RPMI7951 (cell line): ENCODE results near the gene ACER1. TPM values are rescaled to one million over a fixed set of nuclear protein-coding genes. Genes with fewer than 3 reads are reported as not detected.
A peak's percentile ranks its signal among the peaks of the same experiment; 100 is the strongest.
"Not testable (repeated sequence)": the region's sequence is repeated elsewhere in the genome, so short reads cannot be mapped to it uniquely, and the experiment has no call there.

Source experiments
- DNase-seq: peaks from one replicate; pipeline ENCODE4 v3.0.0-alpha.2; 2012; ENCODE audit warnings: low read depth
- total RNA-seq: library from RNA; depleted of rRNA; stranded (reverse); fragments of >200 nt; shearing (Covaris generic); gene quantifications from 2 replicates; pipeline ENCODE4 v1.2.3, GENCODE V29; 2014

ACER1 gene
- total RNA-seq, 1 experiment from 2014 or later = not detected

- no peak for DNase-seq
Measured at GRCh38 chr19:6357174-6357573, 23.8 kb upstream of the ACER1 start.

DNA sequence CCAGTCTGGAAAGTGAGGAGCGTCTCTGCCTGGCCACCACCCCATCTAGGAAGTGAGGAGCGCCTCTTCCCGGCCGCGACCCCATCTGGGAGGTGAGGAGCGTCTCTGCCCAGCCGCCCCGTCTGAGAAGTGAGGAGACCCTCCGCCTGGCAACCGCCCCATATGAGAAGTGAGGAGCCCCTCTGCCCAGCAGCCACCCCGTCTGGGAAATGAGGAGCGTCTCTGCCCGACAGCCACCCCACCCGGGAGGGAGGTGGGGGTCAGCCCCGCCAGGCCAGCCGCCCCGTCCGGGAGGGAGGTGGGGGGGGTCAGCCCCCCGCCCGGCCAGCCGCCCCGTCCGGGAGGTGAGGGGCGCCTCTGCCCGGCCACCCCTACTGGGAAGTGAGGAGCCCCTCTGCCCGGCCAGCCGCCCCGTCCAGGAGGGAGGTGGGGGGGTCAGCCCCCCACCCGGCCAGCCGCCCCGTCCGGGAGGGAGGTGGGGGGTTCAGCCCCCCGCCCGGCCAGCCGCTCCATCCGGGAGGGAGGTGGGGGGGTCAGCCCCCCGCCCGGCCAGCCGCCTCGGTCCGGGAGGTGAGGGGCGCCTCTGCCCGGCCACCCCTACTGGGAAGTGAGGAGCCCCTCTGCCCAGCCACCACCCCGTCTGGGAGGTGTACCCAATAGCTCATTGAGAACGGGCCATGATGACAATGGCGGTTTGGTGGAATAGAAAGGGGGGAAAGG is 22.1 kb upstream of the ACER1 start:
- DNase-seq = not testable (repeated sequence)

GRCh38 chr19:6354098-6354674 is 20.8 kb upstream of the ACER1 start:
- no peak for DNase-seq

- no peak for DNase-seq
Measured at GRCh38 chr19:6352381-6353165, 19.2 kb upstream of the ACER1 start.

- no peak for DNase-seq
Measured at GRCh38 chr19:6350688-6351087, 17.3 kb upstream of the ACER1 start.

DNA sequence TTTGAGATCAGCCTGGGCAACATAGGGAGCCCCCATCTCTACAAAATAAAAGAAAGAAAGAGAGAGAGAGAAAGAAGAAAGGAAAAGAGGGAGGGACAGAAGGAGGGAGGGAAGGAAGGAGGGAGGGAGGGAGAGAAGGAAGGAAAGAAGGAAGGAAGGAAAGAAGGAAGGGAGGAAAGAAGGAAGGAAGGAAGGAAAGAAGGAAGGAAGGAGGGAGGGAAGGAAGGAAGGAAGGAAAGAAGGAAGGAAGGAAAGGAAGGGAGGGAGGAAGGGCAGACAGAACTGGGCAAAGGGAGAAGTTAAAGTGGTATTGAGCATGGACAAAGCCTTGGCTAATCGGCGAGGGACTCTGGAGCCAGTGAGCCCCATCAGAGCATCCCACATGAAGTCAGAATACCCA is 15.9 kb upstream of the ACER1 start:
- DNase-seq = not testable (repeated sequence)

DNA sequence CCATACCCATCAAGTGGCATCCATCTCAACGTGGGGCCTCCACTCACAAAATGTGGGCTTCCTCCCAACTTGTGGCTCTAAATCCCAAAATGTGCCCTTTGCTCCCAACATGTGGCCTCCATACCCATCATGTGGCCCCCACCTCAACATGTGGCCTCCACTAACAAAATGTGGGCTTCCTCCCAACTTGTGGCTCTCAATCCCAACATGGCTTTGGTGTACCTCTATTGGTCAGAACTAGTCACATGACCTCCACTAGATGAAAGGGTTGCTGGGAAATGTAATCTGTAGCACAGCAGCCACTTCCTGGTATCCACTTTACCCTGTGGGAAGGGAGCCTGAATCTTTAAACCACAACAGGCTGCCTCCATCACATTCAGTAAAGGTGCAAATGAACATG is 10.1 kb upstream of the ACER1 start:
- DNase-seq = no peak

- no peak for DNase-seq
Measured at GRCh38 chr19:6340493-6341201, 7.2 kb upstream of the ACER1 start.

DNA sequence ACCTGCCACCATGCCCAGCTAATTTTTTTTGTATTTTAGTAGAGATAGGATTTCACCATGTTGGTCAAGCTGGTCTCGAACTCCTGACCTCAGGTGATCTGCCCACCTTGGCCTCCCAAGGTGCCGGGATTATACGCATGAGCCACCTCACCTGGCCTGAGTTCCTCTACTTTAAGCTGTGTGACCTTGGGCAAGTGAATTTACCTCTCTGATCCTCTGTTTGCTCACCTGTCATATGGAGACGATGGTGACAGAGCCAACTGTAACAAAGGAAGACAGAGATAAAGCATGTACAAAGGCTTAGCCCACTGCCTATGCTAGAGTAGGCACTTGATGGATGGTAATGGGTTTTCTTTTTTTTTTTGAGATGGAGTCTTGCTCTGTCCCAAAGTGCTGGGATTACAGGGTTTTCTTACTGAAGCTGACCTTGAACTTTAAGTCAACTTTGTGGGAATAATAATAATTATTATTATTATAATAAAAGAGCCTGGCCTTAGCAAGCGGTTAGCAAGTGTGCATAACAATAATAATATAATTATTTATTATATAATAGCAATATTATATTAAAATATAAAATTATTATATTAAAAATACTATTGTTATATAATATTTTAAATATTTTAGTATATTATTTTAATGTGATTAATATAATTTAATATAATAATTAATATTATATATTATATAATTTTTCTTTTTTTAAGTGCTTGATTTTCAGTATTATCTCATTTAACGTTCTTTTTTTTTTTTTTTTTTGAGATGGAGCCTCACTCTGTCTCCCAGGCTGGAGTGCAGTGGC is 1.3 kb upstream of the ACER1 start:
- no peak for DNase-seq

DNA sequence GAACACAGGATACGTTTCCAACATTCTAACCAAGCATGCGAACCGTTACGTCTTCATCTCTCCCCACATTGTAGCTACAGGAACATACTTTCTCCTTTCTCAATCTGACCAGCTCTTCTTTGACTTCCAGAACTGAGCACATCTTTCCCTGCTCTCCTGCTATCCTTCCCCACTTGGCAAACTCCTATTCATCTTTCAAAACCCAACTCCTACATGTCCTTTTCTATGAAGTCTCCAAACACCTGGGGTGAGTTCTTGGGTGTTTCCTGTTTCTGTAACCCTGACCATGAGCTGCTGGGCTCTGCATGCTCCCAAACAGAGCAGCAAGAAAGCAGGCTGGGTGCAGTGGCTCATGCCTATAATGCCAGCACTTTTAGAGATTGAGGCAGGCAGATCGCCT is 6.6 kb downstream of the ACER1 start:
- DNase-seq = no peak

GRCh38 chr19:6325614-6326013 is 7.8 kb downstream of the ACER1 start:
- DNase-seq = no peak

DNA sequence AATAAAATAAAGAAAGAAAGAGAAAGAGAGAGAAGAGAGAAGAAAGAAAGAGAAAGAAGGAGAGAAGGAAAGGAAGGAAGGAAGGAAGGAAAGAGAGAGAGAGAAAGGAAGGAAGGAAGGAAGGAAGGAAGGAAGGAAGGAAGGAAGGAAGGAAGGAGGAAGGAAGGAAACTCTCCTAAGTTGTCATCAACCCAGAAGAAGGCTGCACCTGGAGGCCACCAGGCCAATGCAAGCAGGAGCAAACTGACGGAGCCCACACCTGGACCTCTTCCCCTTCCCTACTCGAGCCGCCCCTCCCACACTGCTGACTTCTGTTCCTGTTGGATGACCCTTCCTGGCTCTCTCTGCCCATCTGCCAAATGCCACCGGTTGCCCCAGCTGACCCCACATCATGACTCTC is 8.7 kb downstream of the ACER1 start:
- DNase-seq = no peak

GRCh38 chr19:6322284-6322683 is 11.1 kb downstream of the ACER1 start:
- DNase-seq = no peak

DNA sequence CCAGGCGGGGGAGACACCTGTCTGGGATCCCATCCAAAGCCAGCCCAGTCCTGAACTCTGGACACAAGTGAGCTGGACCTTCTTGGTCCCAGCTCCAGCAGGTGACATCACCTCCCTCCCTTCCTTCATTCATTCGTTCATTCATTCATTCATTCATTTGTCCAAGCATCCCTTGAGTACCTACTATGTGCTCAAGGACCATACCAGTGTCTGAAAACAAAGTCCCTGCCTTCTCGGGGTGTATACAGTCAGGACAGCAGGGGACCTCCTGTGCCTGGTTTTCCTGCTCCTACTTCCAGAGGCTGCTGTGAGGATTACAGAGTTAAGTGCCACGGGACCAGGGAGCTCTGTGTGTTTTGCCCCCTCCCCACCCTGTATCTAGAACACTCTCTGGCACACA is 14.0 kb downstream of the ACER1 start:
- no peak for DNase-seq

- peak; percentile 32 for DNase-seq
Measured at GRCh38 chr19:6318772-6319171, 14.6 kb downstream of the ACER1 start.

DNA sequence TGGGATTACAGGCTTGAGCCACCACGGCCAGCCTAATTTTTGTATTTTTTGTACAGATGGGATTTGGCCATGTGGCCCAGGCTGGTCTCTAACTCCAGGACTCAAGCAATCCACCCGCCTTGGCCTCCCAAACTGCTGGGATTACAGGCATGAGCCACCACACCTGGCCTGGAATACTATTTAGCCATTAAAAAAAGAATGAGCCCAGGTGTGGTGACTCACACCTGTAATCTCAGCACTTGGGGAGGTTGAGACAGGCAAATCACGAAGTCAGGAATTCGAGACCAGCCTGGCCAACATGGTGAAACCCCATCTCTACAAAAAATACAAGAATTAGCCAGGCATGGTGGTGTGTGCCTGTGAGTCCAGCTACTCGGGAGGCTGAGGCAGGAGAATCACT is 17.8 kb downstream of the ACER1 start:
- DNase-seq = not testable (repeated sequence)

DNA sequence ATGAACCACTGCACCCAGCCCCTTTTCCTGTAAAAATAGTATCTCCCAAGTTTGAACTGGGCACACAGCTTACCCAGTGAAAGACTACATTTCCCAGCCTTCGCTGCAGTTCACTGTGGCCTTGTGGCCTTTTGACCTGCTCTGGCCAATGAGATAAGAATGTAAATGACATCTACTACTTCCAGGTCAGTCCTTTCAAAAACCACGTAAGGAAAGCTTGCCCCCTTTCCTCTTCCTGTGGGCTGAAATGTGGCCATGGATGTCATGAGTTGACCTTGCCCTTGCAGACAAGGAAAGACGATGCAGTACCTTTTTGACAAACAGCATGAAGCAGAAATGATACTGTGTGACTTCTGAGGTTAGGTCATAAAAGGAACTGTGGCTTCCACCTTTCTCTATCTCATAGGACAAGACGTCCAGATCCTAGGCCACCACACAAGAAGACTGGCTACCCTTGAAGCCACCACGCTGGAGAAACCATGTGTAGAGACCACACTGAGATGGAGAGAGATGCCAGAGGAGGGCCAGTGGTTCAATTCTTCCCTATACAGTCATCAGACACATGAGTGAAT is 19.9 kb downstream of the ACER1 start:
- no peak for DNase-seq

DNA sequence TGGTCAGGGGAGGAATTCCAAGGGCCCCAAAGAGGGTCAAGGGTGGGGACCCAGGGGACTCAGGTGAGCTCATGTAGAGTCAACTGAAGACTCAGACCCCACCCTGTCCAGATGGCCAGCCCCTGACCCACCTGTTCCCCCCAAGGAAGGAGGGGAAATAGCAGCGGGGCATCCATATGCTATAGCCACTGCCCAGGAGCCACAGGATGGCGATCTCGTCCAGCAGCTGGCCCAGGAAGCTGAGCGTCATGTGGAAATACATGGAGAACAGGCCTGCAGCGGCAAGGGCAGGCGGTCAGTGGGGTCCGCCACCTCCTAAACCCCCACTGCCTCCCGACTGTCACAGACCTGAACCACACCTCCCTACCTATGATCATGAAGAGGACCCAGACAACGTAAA is 21.4 kb downstream of the ACER1 start:
- DNase-seq = peak; percentile 7

GRCh38 chr19:6298413-6298812 is 35.0 kb downstream of the ACER1 start:
- no peak for DNase-seq

DNA sequence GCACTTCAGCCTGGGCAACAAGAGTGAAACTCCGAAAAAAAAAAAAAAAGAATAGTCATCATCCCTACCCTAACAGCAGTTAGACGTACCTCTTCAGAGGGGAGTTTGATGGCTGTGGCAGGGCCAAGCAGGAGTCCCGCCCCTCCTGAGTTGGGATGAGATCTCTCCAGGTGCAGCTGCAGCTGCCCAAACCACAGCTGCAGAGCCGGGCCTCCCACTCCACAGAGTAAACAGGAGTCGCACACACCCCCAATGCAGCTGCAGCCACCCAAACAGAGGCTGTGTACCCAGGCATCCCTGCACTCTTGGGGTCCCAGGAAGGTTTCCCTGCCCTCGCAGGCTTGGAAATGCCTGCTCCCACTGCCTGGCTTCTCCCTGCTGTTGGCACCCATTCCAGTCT is 36.2 kb downstream of the ACER1 start:
- no peak for DNase-seq

- no peak for DNase-seq
Measured at GRCh38 chr19:6292006-6292405, 41.4 kb downstream of the ACER1 start.
